Common myeloid progenitor, CD34-positive (primary cell): Measurements from ENCODE around the gene MCTP2.
"Not testable (repeated sequence)": the region's sequence is repeated elsewhere in the genome, so short reads cannot be mapped to it uniquely, and the experiment has no call there.

Source experiments
- CTCF ChIA-PET: fragments of 350-600 bp; sonication (Branson Sonifier 250); formaldehyde crosslinking; loops from one replicate; lab custom pipeline; 2021; ENCODE audit warnings: antibody characterized with exemption; lab: Charles Lee
- POLR2A ChIA-PET: fragments of 350-600 bp; sonication (Branson Sonifier 250); formaldehyde crosslinking; loops from one replicate; lab custom pipeline; 2021; ENCODE audit warnings: antibody characterized with exemption; lab: Charles Lee
- DNase-seq, 3 donors: peaks; one replicate each; pipeline versions ENCODE4 v3.0.0 to v3.0.0-alpha.2; 2013
- H3K27ac ChIP-seq, 2 experiments: 1 replicate in 1 of 2; 2 replicates in 1 of 2; pipeline ENCODE4 v1.7.0; 2013; ENCODE audit warnings: inconsistent platforms in 2 of 2, low read length in 2 of 2, mild to moderate bottlenecking in 2 of 2, low read depth in 1 of 2, moderate library complexity in 1 of 2; ENCODE audit not compliant: severe bottlenecking in 2 of 2, insufficient read depth in 1 of 2, poor library complexity in 1 of 2
- H3K27me3 ChIP-seq, 5 experiments: replicated peaks in 2 of 5; 1 replicate in 3 of 5; 2 replicates in 2 of 5; pipeline versions ENCODE4 v1.6.1 to v1.7.0; 2013; ENCODE audit warnings: low read length in 4 of 5, mild to moderate bottlenecking in 2 of 5, moderate library complexity in 2 of 5, inconsistent platforms in 1 of 5; ENCODE audit not compliant: insufficient read depth in 5 of 5, control insufficient read depth in 4 of 5
- H3K36me3 ChIP-seq, 4 experiments: 1 replicate in 2 of 4; 2 replicates in 2 of 4; pipeline versions ENCODE4 v1.6.1 to v1.7.0; 2013; ENCODE audit warnings: low read length in 3 of 4, control low read depth in 1 of 4, mild to moderate bottlenecking in 1 of 4; ENCODE audit not compliant: control insufficient read depth in 4 of 4, insufficient read depth in 4 of 4
- H3K4me1 ChIP-seq, 4 experiments: 1 replicate in 3 of 4; 2 replicates in 1 of 4; pipeline versions ENCODE4 v1.6.1 to v1.7.1; 2013; ENCODE audit warnings: low read length in 3 of 4, mild to moderate bottlenecking in 3 of 4, control low read depth in 1 of 4, inconsistent platforms in 1 of 4, moderate library complexity in 1 of 4; ENCODE audit not compliant: control insufficient read depth in 4 of 4, insufficient read depth in 4 of 4; ENCODE audit errors: control extremely low read depth in 1 of 4
- H3K4me3 ChIP-seq, 7 experiments: 1 replicate in 4 of 7; 2 replicates in 3 of 7; pipeline versions ENCODE4 v1.5.1 to v1.7.0; 2013; ENCODE audit warnings: mild to moderate bottlenecking in 7 of 7, low read length in 6 of 7, moderate library complexity in 6 of 7, inconsistent platforms in 2 of 7, low read depth in 2 of 7, control low read depth in 1 of 7; ENCODE audit not compliant: insufficient read depth in 4 of 7, control insufficient read depth in 1 of 7; ENCODE audit errors: extremely low read depth in 1 of 7
- H3K9me3 ChIP-seq, 5 experiments: 1 replicate in 4 of 5; 2 replicates in 1 of 5; pipeline versions ENCODE4 v1.6.1 to v1.7.1; 2013; ENCODE audit warnings: low read length in 4 of 5, mild to moderate bottlenecking in 2 of 5, inconsistent platforms in 1 of 5, low read depth in 1 of 5, moderate library complexity in 1 of 5; ENCODE audit not compliant: control insufficient read depth in 4 of 5, insufficient read depth in 2 of 5; ENCODE audit errors: control extremely low read depth in 1 of 5
- WGBS: methylation state at CpG from one replicate; pipeline ENCODE4 v1.1.5; 2013; ENCODE audit not compliant: insufficient coverage; 5-methylcytosine and 5-hydroxymethylcytosine counted together

The MCTP2 gene

DNA sequence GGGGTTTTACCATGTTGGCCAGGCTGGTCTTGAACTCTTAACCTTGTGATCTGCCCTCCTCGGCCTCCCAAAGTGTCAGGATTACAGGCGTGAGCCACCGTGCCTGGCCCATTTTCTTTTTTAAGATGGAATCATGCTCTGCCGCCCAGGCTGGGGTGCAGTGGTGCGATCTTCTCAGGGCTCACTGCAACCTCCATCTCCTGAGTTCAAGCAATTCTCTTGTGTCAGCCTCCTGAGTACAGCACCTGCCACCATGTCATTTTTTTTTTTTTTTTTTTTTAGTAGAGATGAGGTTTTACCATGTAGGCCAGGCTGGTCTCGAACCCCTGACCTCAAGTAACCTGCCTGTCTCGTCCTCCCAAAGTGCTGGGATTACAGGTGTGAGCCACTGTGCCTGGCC is 26.4 kb downstream of the MCTP2 start:
- DNase-seq, H3K27ac ChIP-seq, H3K27me3 ChIP-seq, H3K9me3 ChIP-seq, H3K4me3 ChIP-seq: not testable (repeated sequence)
- Histone ChIP-seq H3K4me1 (peaks cover 37 to 63% (median 53%) of the 10 kb centered on the region in 4 experiments), H3K36me3 (peaks cover 0 to 27% (median 2%) of the 10 kb centered on the region in 4 experiments)
- POLR2A ChIA-PET = interaction anchor here (0.6 kb wide), 1 partner anchor 49 kb away, joined by 4 read pairs; no protein-coding TSS in a partner anchor
- CTCF ChIA-PET = interaction anchor here (0.6 to 1.5 kb wide), 2 partner anchors 12 to 60 kb away, joined by 3 to 4 read pairs; no protein-coding TSS in a partner anchor
- WGBS = 81% methylated on average over 6 of the region's 7 CpGs

DNA sequence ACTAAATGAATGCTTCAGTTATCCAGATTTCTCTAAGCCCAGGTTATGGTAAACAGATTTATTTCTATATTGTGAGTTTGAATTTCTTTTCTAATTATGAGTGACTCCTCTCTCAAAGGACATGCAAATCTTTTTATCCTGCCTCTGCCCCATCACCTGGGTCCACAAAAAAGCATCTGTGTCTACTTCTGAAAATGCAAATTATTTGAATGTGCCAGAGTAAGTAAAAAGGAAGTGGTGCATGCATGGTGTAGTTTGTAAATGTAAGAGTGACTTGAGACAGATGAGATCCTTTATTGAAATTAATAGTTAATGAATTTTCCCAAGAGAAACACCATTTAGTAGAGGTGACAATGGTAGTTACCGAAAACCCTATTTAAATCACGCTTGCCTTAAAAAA is 26.9 kb downstream of the MCTP2 start:
- Histone ChIP-seq H3K36me3 (peaks cover 0 to 22% (median 2%) of the 10 kb centered on the region in 4 experiments), H3K27me3 (no peaks in the 10 kb centered on the region), H3K4me1 (peaks cover 33 to 61% (median 51%) of the 10 kb centered on the region in 4 experiments), H3K27ac (no peak overlapping the region), H3K9me3 (no peaks in the 10 kb centered on the region), H3K4me3 (no peak overlapping the region)
- peak in 1 of 3 donors; percentile 57 for DNase-seq
- WGBS = no CpG with 5 or more reads among the region's 2 CpGs
- ChIA-PET CTCF (no interaction called here), POLR2A (no interaction called here)

- no CpG with 5 or more reads among the region's 1 CpG for WGBS
- peaks cover 0 to 24% (median 2%) of the 10 kb centered on the region in 4 experiments for H3K36me3 ChIP-seq
- no peaks in the 10 kb centered on the region for H3K9me3 ChIP-seq
- peaks cover 30 to 66% (median 52%) of the 10 kb centered on the region in 4 experiments for H3K4me1 ChIP-seq
- POLR2A ChIA-PET = no interaction called here
- peak overlapping the region in 2 of 7 experiments; percentile 0 to 26 for H3K4me3 ChIP-seq
- no peaks in the 10 kb centered on the region for H3K27me3 ChIP-seq
- CTCF ChIA-PET = interaction anchor here (1.0 to 1.1 kb wide), 3 partner anchors 10 to 65 kb away, joined by 3 to 4 read pairs (median 4); no protein-coding TSS in a partner anchor
- peak in 2 of 3 donors; percentile 39 to 56 for DNase-seq
- peak overlapping the region; percentile 21 to 37 for H3K27ac ChIP-seq
These were observed 27.9 kb downstream of the MCTP2 start for GRCh38 chr15:94259121-94259751.

- DNase-seq = no peak
- Histone ChIP-seq H3K27ac (peak overlapping the region in 1 of 2 experiments; percentile 41), H3K4me1 (peaks cover 30 to 70% (median 54%) of the 10 kb centered on the region in 4 experiments), H3K36me3 (peaks cover 0 to 27% (median 2%) of the 10 kb centered on the region in 4 experiments), H3K27me3 (no peaks in the 10 kb centered on the region), H3K9me3 (no peaks in the 10 kb centered on the region), H3K4me3 (peak overlapping the region in 1 of 7 experiments; percentile 44)
- POLR2A ChIA-PET = no interaction called here
- 94% methylated on average over 3 of the region's 3 CpGs for WGBS
- CTCF ChIA-PET = interaction anchor here (0.8 to 1.1 kb wide), 2 partner anchors 9 to 33 kb away, joined by 3 to 4 read pairs; no protein-coding TSS in a partner anchor
These were observed 28.5 kb downstream of the MCTP2 start for GRCh38 chr15:94259863-94260262.

DNA sequence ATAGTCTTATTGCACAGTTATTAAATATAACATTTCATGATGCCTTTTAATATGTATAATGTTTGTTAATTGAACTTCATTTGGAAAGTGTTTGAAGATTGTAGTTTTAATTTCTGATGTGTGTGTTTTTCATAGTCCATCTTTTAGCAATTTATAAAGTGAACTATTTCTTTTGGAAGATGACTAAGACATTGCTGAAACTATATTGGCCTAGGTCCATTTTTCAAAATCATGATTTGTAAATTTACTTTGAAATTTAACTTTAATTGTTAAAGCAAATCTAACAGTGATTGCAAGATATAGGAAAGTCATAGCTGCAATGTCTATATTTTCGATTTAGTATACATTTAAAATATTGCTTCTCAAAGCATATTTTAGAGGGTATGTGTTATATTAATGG is 30.8 kb downstream of the MCTP2 start:
- Histone ChIP-seq H3K9me3 (no peaks in the 10 kb centered on the region), H3K27me3 (no peaks in the 10 kb centered on the region), H3K36me3 (peaks cover 0 to 37% (median 2%) of the 10 kb centered on the region in 4 experiments), H3K4me1 (peaks cover 21 to 65% (median 47%) of the 10 kb centered on the region in 4 experiments), H3K4me3 (no peak overlapping the region), H3K27ac (no peak overlapping the region)
- CTCF ChIA-PET = interaction anchor here (2.2 to 2.3 kb wide), 2 partner anchors 24 to 26 kb away, joined by 5 to 6 read pairs; no protein-coding TSS in a partner anchor
- WGBS = no CpG with 5 or more reads among the region's 1 CpG
- POLR2A ChIA-PET = interaction anchor here (0.7 kb wide), 1 partner anchor 1338 kb away, joined by 4 read pairs; no protein-coding TSS in a partner anchor
- no peak for DNase-seq

- ChIA-PET CTCF (interaction anchor here (0.8 to 3.9 kb wide), 9 partner anchors 13 to 40 kb away, joined by 3 to 13 read pairs (median 5); partner anchors contain the start of gene MCTP2), POLR2A (no interaction called here)
- no peak overlapping the region for H3K4me3 ChIP-seq
- no peak overlapping the region for H3K27ac ChIP-seq
- DNase-seq = peak in 1 of 3 donors; percentile 34
- WGBS = 93% methylated on average over 2 of the region's 7 CpGs
- peaks cover 0 to 41% (median 2%) of the 10 kb centered on the region in 4 experiments for H3K36me3 ChIP-seq
- no peaks in the 10 kb centered on the region for H3K9me3 ChIP-seq
- peaks cover 18 to 53% (median 39%) of the 10 kb centered on the region in 4 experiments for H3K4me1 ChIP-seq
- no peaks in the 10 kb centered on the region for H3K27me3 ChIP-seq
These were observed 32.2 kb downstream of the MCTP2 start for GRCh38 chr15:94263341-94264273.
